ENCODE results near the gene MAP2K5. TPM values are rescaled to one million over a fixed set of nuclear protein-coding genes. Genes with fewer than 3 reads are reported as not detected.

Gene MAP2K5
- total RNA-seq (10 to 100 TPM; 13.2 to 19.4 (median 15.7) TPM), polyA plus RNA-seq (10 to 100 TPM; 11.3 to 16.2 (median 13.2) TPM)

GRCh38 chr15:67542420-67543347 lies at the start of gene MAP2K5:
Gene MAP2K5 (plus strand): TSS chr15:67542703. CDS start chr15:67543336, 633 bp downstream.
- peaks cover 0 to 28% (median 17%) of the 10 kb centered on the region in 4 donors for H3K4me1 ChIP-seq
- WGBS, 2 donors: 0 to 1% methylated on average over 91 of the region's 91 CpGs
- H3K36me3 ChIP-seq: peaks cover 0 to 25% (median 4%) of the 10 kb centered on the region in 4 donors
- intact Hi-C loops (cut with DNase I): loop anchor here (1.0 to 10.0 kb wide), 3 partner anchors 21 to 662 kb away; partner anchors contain the start of genes C15orf61 and CALML4
- no peaks in the 10 kb centered on the region for H3K27me3 ChIP-seq
- TF ChIP-seq EP300 (IDR thresholded peaks at IDR 0.05): no peak
- TF ChIP-seq POLR2AphosphoS5 (IDR thresholded peaks at IDR 0.05): peak; percentile 19 to 78 (median 70)
- peak in 1 of 2 donors; percentile 43 for TF ChIP-seq POLR2A (IDR thresholded peaks at IDR 0.05)
- TF ChIP-seq CTCF (IDR thresholded peaks at IDR 0.05): no peak
- H3K4me3 ChIP-seq: peak within 1 kb of the TSS; percentile 68 to 94 (median 85)
- no peaks in the 10 kb centered on the region for H3K9me3 ChIP-seq
- peak; percentile 91 for DNase-seq
- peak within 1 kb of the TSS; percentile 85 to 92 (median 88) for H3K27ac ChIP-seq

GRCh38 chr15:67495585-67495984 lies 46.9 kb upstream of the MAP2K5 start:
- WGBS, 2 donors: 89 to 94% methylated on average over 1 of the region's 1 CpG
- Histone ChIP-seq H3K4me1 (no peaks in the 10 kb centered on the region), H3K9me3 (no peaks in the 10 kb centered on the region), H3K27me3 (no peaks in the 10 kb centered on the region), H3K4me3 (no peak overlapping the region), H3K36me3 (no peaks in the 10 kb centered on the region), H3K27ac (no peak overlapping the region)
- intact Hi-C loops (cut with DNase I): no loop called here
- TF ChIP-seq CTCF (IDR thresholded peaks at IDR 0.05): no peak
- TF ChIP-seq EP300 (IDR thresholded peaks at IDR 0.05): no peak
- no peak for TF ChIP-seq POLR2AphosphoS5 (IDR thresholded peaks at IDR 0.05)
- TF ChIP-seq POLR2A (IDR thresholded peaks at IDR 0.05): no peak
- DNase-seq: no peak

- intact Hi-C loops (cut with DNase I): no loop called here
- Histone ChIP-seq H3K27ac (no peak overlapping the region), H3K4me1 (no peaks in the 10 kb centered on the region)
Observed at GRCh38 chr15:67501177-67501835, 41.2 kb upstream of the MAP2K5 start.

More at GRCh38 chr15:67501177-67501835, 41.2 kb upstream of the MAP2K5 start:
- Histone ChIP-seq H3K36me3 (no peaks in the 10 kb centered on the region), H3K4me3 (no peak overlapping the region), H3K27me3 (no peaks in the 10 kb centered on the region), H3K9me3 (no peaks in the 10 kb centered on the region)
- TF ChIP-seq POLR2AphosphoS5 (IDR thresholded peaks at IDR 0.05) (no peak), EP300 (IDR thresholded peaks at IDR 0.05) (no peak), POLR2A (IDR thresholded peaks at IDR 0.05) (no peak), CTCF (IDR thresholded peaks at IDR 0.05) (peak in 2 of 4 experiments; percentile 9 to 15)
- no peak for DNase-seq
- WGBS, 2 donors: 27 to 39% methylated on average over 2 of the region's 2 CpGs
